WERI-Rb-1 (cell line): ENCODE results near the gene DHCR7.

Source experiments
- DNase-seq: peaks from one replicate; pipeline ENCODE4 v3.0.0-alpha.2; 2020
- H3K27ac ChIP-seq: fragments of 250-450 bp; sonication (Bioruptor Pico); 2 replicates; pipeline ENCODE4 v1.5.1; 2020; ENCODE audit warnings: mild to moderate bottlenecking, moderate library complexity
- H3K27me3 ChIP-seq: fragments of 250-450 bp; sonication (Bioruptor Pico); 2 replicates; pipeline ENCODE4 v1.5.1; 2021; ENCODE audit warnings: mild to moderate bottlenecking, low read depth, moderate library complexity; ENCODE audit not compliant: insufficient read depth, severe bottlenecking
- H3K36me3 ChIP-seq: fragments of 250-450 bp; sonication (Bioruptor Pico); 2 replicates; pipeline ENCODE4 v1.5.1; 2020; ENCODE audit warnings: mild to moderate bottlenecking, moderate library complexity
- H3K4me3 ChIP-seq: 2 replicates; pipeline ENCODE4 v1.5.1; 2011; ENCODE audit warnings: low read depth, mild to moderate bottlenecking, control low read depth, low read length
- H3K9me3 ChIP-seq: fragments of 250-450 bp; sonication (Bioruptor Pico); 2 replicates; pipeline ENCODE4 v1.5.1; 2021; ENCODE audit warnings: mild to moderate bottlenecking, moderate library complexity; ENCODE audit not compliant: severe bottlenecking
- CTCF ChIP-seq: IDR thresholded peaks from 2 replicates; pipeline ENCODE4 v1.5.1; 2011; ENCODE audit warnings: low read depth, mild to moderate bottlenecking, control low read depth, inconsistent platforms, low read length

Gene DHCR7

GRCh38 chr11:71476031-71476430, 27.8 kb upstream of the DHCR7 start:
- Histone ChIP-seq H3K36me3 (peaks cover 27% of the 10 kb centered on the region), H3K27ac (no peak overlapping the region), H3K27me3 (no peaks in the 10 kb centered on the region), H3K9me3 (no peaks in the 10 kb centered on the region), H3K4me3 (no peak overlapping the region)
- TF ChIP-seq CTCF: no peak
- no peak for DNase-seq

GRCh38 chr11:71474771-71475483, 26.7 kb upstream of the DHCR7 start:
- no peaks in the 10 kb centered on the region for H3K9me3 ChIP-seq
- peaks cover 24% of the 10 kb centered on the region for H3K36me3 ChIP-seq
- H3K27me3 ChIP-seq: no peaks in the 10 kb centered on the region
- DNase-seq: no peak
- H3K27ac ChIP-seq: no peak overlapping the region
- no peak overlapping the region for H3K4me3 ChIP-seq
- TF ChIP-seq CTCF: no peak

DNA sequence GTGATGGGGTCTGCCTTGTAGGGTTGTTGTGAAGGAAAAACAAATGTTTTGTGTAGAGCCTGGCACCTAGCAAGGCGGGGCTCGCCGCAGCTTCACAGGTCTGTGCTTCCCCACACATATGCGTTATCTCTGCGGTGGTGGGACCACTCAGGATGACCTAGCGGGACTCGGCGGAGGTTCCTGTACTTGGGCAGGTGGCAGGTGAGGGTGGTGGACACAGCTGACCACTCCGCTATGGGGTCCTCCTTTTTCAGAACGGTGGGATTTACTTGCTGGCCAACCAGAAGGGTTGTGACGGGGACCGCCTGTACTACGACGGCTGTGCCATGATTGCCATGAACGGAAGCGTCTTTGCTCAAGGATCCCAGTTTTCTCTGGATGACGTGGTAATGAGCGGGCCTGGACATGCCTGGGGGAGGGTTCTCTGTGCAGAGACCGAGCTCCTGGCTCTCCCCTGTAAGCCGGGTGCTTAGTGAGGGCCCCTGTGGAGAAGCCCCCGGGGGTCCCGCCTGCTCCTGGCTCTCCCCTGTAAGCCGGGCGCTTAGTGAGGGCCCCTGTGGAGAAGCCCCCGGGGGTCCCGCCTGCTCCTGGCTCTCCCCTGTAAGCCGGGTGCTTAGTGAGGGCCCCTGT, 26.1 kb upstream of the DHCR7 start:
- H3K27ac ChIP-seq: no peak overlapping the region
- H3K36me3 ChIP-seq: peaks cover 24% of the 10 kb centered on the region
- no peak for TF ChIP-seq CTCF
- no peaks in the 10 kb centered on the region for H3K27me3 ChIP-seq
- H3K9me3 ChIP-seq: no peaks in the 10 kb centered on the region
- no peak overlapping the region for H3K4me3 ChIP-seq
- DNase-seq: no peak

DNA sequence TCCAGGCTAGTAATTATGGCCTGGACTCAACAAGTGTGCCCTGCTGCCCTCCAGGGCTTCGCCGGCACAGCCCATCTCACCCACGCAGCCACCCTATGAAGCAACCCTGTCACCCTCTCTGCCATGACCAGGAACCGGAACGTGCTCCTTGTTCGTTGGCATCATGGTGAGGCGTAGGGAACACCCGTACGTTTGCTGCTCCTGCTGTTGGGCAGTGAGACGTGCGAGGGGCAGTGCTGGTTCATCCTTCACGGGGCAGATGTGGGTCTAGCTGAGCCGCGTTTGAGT, 25.5 kb upstream of the DHCR7 start:
- DNase-seq: no peak

GRCh38 chr11:71472941-71473792, 25.0 kb upstream of the DHCR7 start:
- TF ChIP-seq CTCF: no peak
- Histone ChIP-seq H3K4me3 (no peak overlapping the region), H3K27me3 (no peaks in the 10 kb centered on the region), H3K27ac (no peak overlapping the region), H3K9me3 (no peaks in the 10 kb centered on the region), H3K36me3 (peaks cover 19% of the 10 kb centered on the region)
- DNase-seq: no peak

More for the DNA sequence above, 25.5 kb upstream of the DHCR7 start:
- H3K9me3 ChIP-seq: no peaks in the 10 kb centered on the region
- H3K36me3 ChIP-seq: peaks cover 21% of the 10 kb centered on the region
- no peak overlapping the region for H3K4me3 ChIP-seq
- H3K27ac ChIP-seq: no peak overlapping the region
- no peak for TF ChIP-seq CTCF
- no peaks in the 10 kb centered on the region for H3K27me3 ChIP-seq
